Activated effector memory CD4-positive, alpha-beta T cell treated with Interleukin-2 at 50 U/mL for 16 hours (primary cell): Measurements from ENCODE around the gene CYP20A1.
"Not testable (repeated sequence)": the region's sequence is repeated elsewhere in the genome, so short reads cannot be mapped to it uniquely, and the experiment has no call there.

Experiments
- DNase-seq: peaks from one replicate; pipeline ENCODE4 v3.0.0-alpha.2; 2020

Gene CYP20A1

GRCh38 chr2:203282101-203282500 lies 43.3 kb downstream of the CYP20A1 start:
- no peak for DNase-seq

GRCh38 chr2:203286532-203286931 lies 47.7 kb downstream of the CYP20A1 start:
- no peak for DNase-seq

- no peak for DNase-seq
Measured at GRCh38 chr2:203301667-203302066, 62.8 kb downstream of the CYP20A1 start.

GRCh38 chr2:203302586-203302985 lies 63.8 kb downstream of the CYP20A1 start:
- not testable (repeated sequence) for DNase-seq

- DNase-seq, result no peak
Measured at GRCh38 chr2:203310688-203311436, 72.0 kb downstream of the CYP20A1 start.

GRCh38 chr2:203326356-203326755 lies 87.5 kb downstream of the CYP20A1 start:
- no peak for DNase-seq

GRCh38 chr2:203327582-203327900 lies 88.7 kb downstream of the CYP20A1 start:
- no peak for DNase-seq

GRCh38 chr2:203327901-203328759 lies 89.3 kb downstream of the CYP20A1 start, which contains the start of gene ABI2:
ABI2 (plus strand) TSS chr2:203328394; CDS start chr2:203328515, 121 bp downstream.
- peak; percentile 48 for DNase-seq

- no peak for DNase-seq
Measured at GRCh38 chr2:203328760-203329540, 90.1 kb downstream of the CYP20A1 start.

GRCh38 chr2:203330434-203330833 lies 91.6 kb downstream of the CYP20A1 start:
- no peak for DNase-seq

- no peak for DNase-seq
Measured at GRCh38 chr2:203338322-203338721, 99.5 kb downstream of the CYP20A1 start.

GRCh38 chr2:203340791-203341487 lies 102.1 kb downstream of the CYP20A1 start:
- DNase-seq, result no peak

- DNase-seq, result no peak
Measured at GRCh38 chr2:203341741-203342310, 103.0 kb downstream of the CYP20A1 start.

- not testable (repeated sequence) for DNase-seq
Measured at GRCh38 chr2:203342374-203342773, 103.6 kb downstream of the CYP20A1 start.

- no peak for DNase-seq
Measured at GRCh38 chr2:203344667-203345066, 105.8 kb downstream of the CYP20A1 start.

GRCh38 chr2:203346612-203347011 lies 107.8 kb downstream of the CYP20A1 start:
- DNase-seq, result no peak

- DNase-seq, result no peak
Measured at GRCh38 chr2:203347375-203347774, 108.6 kb downstream of the CYP20A1 start.

GRCh38 chr2:203352604-203353255 lies 113.9 kb downstream of the CYP20A1 start:
- DNase-seq, result no peak

- DNase-seq, result no peak
Measured at GRCh38 chr2:203354966-203355365, 116.1 kb downstream of the CYP20A1 start.
